Measurements from ENCODE around the gene TXNRD3.

DNA sequence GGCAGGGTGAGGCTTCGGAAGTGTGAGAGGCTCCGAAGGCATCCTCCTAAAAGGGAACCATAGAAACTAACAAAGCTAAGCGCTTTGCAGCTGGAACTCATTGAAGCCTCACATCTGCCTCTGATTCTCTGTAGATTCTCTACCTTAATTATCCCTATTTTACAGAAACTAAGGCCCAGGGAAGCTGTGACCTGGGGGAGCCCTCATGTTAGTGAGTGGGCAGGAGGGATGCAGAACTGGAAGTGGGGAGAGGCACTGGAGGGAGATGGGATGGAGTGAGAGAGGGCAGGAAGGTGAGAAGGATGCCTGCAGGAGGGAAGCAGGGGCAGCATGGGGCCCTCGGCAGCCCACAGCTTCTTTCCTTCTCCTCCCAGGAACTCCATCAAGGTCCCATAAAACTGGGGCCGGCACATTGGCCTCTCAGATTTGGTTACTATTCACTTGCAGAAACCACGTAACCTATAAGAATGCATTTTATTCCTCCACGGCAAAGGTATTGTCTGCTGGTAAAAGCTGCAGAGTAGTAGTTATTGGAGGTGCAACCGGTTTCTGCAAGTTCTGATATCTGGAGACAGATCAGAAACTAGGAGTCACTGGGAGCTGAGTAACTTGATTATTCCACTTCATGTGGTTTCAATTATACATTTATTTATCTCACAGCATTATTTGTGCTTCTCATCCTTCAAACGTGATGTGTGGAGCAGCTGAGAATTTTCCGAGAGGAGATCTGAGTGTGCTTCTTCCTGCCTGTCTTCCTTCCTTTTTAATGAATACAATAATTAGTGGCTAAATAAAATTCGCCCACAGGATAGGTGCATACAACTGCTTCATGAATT, 25.1 kb upstream of the TXNRD3 start:
- no peak for TF ChIP-seq POLR2AphosphoS5 (IDR thresholded peaks at IDR 0.05)
- TF ChIP-seq, protein P1, sequence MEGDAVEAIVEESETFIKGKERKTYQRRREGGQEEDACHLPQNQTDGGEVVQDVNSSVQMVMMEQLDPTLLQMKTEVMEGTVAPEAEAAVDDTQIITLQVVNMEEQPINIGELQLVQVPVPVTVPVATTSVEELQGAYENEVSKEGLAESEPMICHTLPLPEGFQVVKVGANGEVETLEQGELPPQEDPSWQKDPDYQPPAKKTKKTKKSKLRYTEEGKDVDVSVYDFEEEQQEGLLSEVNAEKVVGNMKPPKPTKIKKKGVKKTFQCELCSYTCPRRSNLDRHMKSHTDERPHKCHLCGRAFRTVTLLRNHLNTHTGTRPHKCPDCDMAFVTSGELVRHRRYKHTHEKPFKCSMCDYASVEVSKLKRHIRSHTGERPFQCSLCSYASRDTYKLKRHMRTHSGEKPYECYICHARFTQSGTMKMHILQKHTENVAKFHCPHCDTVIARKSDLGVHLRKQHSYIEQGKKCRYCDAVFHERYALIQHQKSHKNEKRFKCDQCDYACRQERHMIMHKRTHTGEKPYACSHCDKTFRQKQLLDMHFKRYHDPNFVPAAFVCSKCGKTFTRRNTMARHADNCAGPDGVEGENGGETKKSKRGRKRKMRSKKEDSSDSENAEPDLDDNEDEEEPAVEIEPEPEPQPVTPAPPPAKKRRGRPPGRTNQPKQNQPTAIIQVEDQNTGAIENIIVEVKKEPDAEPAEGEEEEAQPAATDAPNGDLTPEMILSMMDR (IDR thresholded peaks at IDR 0.05 in 8 of 11, conservative IDR thresholded peaks at IDR 0.05 in 3 of 11), result no peak

Measured in spleen (tissue), 7 donors.